ENCODE results near the gene ZMIZ1. TPM values are rescaled to one million over a fixed set of nuclear protein-coding genes. Genes with fewer than 3 reads are reported as not detected.
A peak's percentile ranks its signal among the peaks of the same experiment; 100 is the strongest.

ZMIZ1 gene
- polyA plus RNA-seq, 3 donors, result 3.3 to 64.6 (median 8.9) TPM

DNA sequence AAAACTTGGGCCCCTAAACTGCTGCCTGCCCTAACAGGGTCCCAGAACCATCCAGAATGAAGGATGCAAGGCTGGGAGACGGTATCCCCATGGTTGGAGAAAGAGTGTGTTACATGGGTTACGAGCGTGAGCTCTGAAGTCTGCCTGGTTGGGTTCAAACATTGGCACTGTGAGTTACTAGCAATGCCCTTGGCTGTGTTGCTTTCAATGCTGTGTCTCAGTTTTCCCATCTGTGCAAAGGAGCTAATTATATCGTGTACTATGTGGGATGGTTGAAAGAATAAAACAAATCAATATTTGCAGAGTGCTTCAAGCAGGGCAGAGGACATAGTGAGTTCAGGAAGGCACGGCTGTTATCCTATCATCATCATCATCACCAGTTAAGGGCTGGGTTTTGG lies 114.7 kb downstream of the ZMIZ1 start:
- Histone ChIP-seq H3K79me2 (ENCODE audit: insufficient read depth, low read length) (no peaks in the 10 kb centered on the region), H3K27ac (ENCODE audit: low read depth in 1 of 2, low read length in 2 of 2) (no peak overlapping the region), H2AFZ (ENCODE audit: insufficient read depth, low read depth, low read length, poor library complexity, severe bottlenecking) (no peak overlapping the region), H3K4me3 (replicated peaks in 1 of 3; ENCODE audit: low read depth in 2 of 3, low read length in 3 of 3) (no peak overlapping the region), H3K4me1 (ENCODE audit: control insufficient read depth in 1 of 2, insufficient read depth in 2 of 2, low read length in 2 of 2) (peaks cover 14 to 36% of the 10 kb centered on the region in 2 donors), H3K36me3 (replicated peaks in 1 of 2; ENCODE audit: control insufficient read depth in 1 of 2, insufficient read depth in 2 of 2, low read length in 2 of 2) (peaks cover 26 to 67% of the 10 kb centered on the region in 2 donors), H4K20me1 (ENCODE audit: insufficient read depth, low read length) (peaks cover 100% of the 10 kb centered on the region), H3K9me3 (replicated peaks in 1 of 2; ENCODE audit: control insufficient read depth in 1 of 2, insufficient read depth in 1 of 2, low read length in 2 of 2) (no peaks in the 10 kb centered on the region), H3K27me3 (ENCODE audit: control insufficient read depth in 2 of 2, insufficient read depth in 2 of 2, low read length in 2 of 2) (no peaks in the 10 kb centered on the region), H3K4me2 (replicated peaks; ENCODE audit: extremely low read depth, low read length, poor library complexity, severe bottlenecking) (no peak overlapping the region), H3K9ac (ENCODE audit: insufficient read depth, low read length, poor library complexity, severe bottlenecking) (no peak overlapping the region)
- TF ChIP-seq, protein P1, sequence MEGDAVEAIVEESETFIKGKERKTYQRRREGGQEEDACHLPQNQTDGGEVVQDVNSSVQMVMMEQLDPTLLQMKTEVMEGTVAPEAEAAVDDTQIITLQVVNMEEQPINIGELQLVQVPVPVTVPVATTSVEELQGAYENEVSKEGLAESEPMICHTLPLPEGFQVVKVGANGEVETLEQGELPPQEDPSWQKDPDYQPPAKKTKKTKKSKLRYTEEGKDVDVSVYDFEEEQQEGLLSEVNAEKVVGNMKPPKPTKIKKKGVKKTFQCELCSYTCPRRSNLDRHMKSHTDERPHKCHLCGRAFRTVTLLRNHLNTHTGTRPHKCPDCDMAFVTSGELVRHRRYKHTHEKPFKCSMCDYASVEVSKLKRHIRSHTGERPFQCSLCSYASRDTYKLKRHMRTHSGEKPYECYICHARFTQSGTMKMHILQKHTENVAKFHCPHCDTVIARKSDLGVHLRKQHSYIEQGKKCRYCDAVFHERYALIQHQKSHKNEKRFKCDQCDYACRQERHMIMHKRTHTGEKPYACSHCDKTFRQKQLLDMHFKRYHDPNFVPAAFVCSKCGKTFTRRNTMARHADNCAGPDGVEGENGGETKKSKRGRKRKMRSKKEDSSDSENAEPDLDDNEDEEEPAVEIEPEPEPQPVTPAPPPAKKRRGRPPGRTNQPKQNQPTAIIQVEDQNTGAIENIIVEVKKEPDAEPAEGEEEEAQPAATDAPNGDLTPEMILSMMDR (IDR thresholded peaks at IDR 0.05), result no peak
- H3K27ac Mint-ChIP-seq, result no peak overlapping the region
- H3K4me1 Mint-ChIP-seq, result peaks cover 47% of the 10 kb centered on the region
- H3K36me3 Mint-ChIP-seq, result peaks cover 58 to 84% of the 10 kb centered on the region in 2 donors
- DNase-seq, result no peak
- no peaks in the 10 kb centered on the region for H3K9me3 Mint-ChIP-seq
- intact Hi-C loops (cut with micrococcal nuclease), result loop anchor here in 1 of 2 donors (10.0 kb wide), 1 partner anchor 229 kb away; no protein-coding TSS in a partner anchor
- peaks cover 0 to 4% (median 2%) of the 10 kb centered on the region in 3 donors for H3K27me3 Mint-ChIP-seq (ENCODE audit: low read depth in 3 of 3)
- no peak overlapping the region for H3K4me3 Mint-ChIP-seq
- 100% methylated on average over 3 of the region's 5 CpGs for WGBS (ENCODE audit: insufficient coverage)

DNA sequence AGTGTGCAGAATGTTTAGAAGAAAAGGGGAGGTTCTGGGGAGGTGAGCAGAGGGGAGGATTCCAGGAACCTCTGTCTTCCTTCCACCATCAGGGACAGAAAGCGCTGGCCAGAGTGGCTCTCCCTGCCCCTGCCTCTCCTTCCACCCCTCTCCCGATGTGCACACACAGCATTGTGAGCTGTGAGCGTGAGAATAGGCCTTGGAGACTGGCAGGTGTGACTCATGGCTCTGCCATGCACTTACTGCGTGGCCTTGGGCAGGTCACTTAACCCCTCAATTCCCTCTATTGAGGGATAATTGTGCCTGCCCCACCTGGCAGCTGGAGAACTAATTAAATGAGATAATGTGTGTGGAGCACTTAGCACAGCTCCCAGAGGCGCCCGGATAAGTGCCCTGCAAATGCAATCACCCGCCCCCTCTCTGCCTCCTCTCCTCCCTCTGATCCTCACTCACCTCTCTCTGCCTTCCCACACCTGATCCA lies 115.4 kb downstream of the ZMIZ1 start:
- peaks cover 100% of the 10 kb centered on the region for H4K20me1 ChIP-seq (ENCODE audit: insufficient read depth, low read length)
- intact Hi-C loops (cut with micrococcal nuclease), result loop anchor here in 1 of 2 donors (10.0 kb wide), 1 partner anchor 229 kb away; no protein-coding TSS in a partner anchor
- H3K4me1 ChIP-seq (ENCODE audit: control insufficient read depth in 1 of 2, insufficient read depth in 2 of 2, low read length in 2 of 2), result peaks cover 14 to 32% of the 10 kb centered on the region in 2 donors
- H2AFZ ChIP-seq (ENCODE audit: insufficient read depth, low read depth, low read length, poor library complexity, severe bottlenecking), result no peak overlapping the region
- TF ChIP-seq, protein P1 (IDR thresholded peaks at IDR 0.05), result no peak
- no peak for DNase-seq
- H3K4me3 ChIP-seq (replicated peaks in 1 of 3; ENCODE audit: low read depth in 2 of 3, low read length in 3 of 3), result no peak overlapping the region
- Mint-ChIP-seq H3K27ac (peak overlapping the region in 2 of 7 donors; percentile 19 to 57), H3K9me3 (no peaks in the 10 kb centered on the region), H3K36me3 (peaks cover 58 to 84% of the 10 kb centered on the region in 2 donors), H3K27me3 (ENCODE audit: low read depth in 3 of 3) (peaks cover 0 to 4% (median 2%) of the 10 kb centered on the region in 3 donors), H3K4me3 (no peak overlapping the region), H3K4me1 (peaks cover 45% of the 10 kb centered on the region)
- no peaks in the 10 kb centered on the region for H3K79me2 ChIP-seq (ENCODE audit: insufficient read depth, low read length)
- WGBS (ENCODE audit: insufficient coverage), result 83% methylated on average over 1 of the region's 7 CpGs
- no peak overlapping the region for H3K9ac ChIP-seq (ENCODE audit: insufficient read depth, low read length, poor library complexity, severe bottlenecking)
- peaks cover 23 to 74% of the 10 kb centered on the region in 2 donors for H3K36me3 ChIP-seq (replicated peaks in 1 of 2; ENCODE audit: control insufficient read depth in 1 of 2, insufficient read depth in 2 of 2, low read length in 2 of 2)
- H3K27ac ChIP-seq (ENCODE audit: low read depth in 1 of 2, low read length in 2 of 2), result no peak overlapping the region
- H3K9me3 ChIP-seq (replicated peaks in 1 of 2; ENCODE audit: control insufficient read depth in 1 of 2, insufficient read depth in 1 of 2, low read length in 2 of 2), result no peaks in the 10 kb centered on the region
- H3K27me3 ChIP-seq (ENCODE audit: control insufficient read depth in 2 of 2, insufficient read depth in 2 of 2, low read length in 2 of 2), result no peaks in the 10 kb centered on the region
- H3K4me2 ChIP-seq (replicated peaks; ENCODE audit: extremely low read depth, low read length, poor library complexity, severe bottlenecking), result no peak overlapping the region
